ENCODE measurements around the gene MYH14.

GRCh38 chr19:50311723-50312635, 108.6 kb downstream of the MYH14 start:
- no peak for TF ChIP-seq EZH2 (IDR thresholded peaks at IDR 0.05; ENCODE audit: insufficient read depth, low read length)
- no peak for TF ChIP-seq CTCF (IDR thresholded peaks at IDR 0.05; ENCODE audit: insufficient read depth, low read depth, low read length)
